GM21528 (cell line): ENCODE measurements around the gene ANKLE2.

Experiments
- ATAC-seq: cut with Tn5 transposase; IDR thresholded peaks from one replicate; pipeline ENCODE4 v1.9.1; 2021; ENCODE audit warnings: mild to moderate bottlenecking, moderate library complexity; ENCODE audit not compliant: unreplicated experiment, low FRiP score

ANKLE2 gene

GRCh38 chr12:132748319-132748718 is 13.3 kb downstream of the ANKLE2 start:
- ATAC-seq, result no peak

GRCh38 chr12:132747896-132748295 is 13.7 kb downstream of the ANKLE2 start:
- no peak for ATAC-seq

- ATAC-seq, result no peak
Observed at GRCh38 chr12:132747395-132747794, 14.2 kb downstream of the ANKLE2 start.

- ATAC-seq, result no peak
Observed at GRCh38 chr12:132746613-132747012, 15.0 kb downstream of the ANKLE2 start.

GRCh38 chr12:132743831-132744230 is 17.8 kb downstream of the ANKLE2 start:
- ATAC-seq, result no peak

- no peak for ATAC-seq
Observed at GRCh38 chr12:132741620-132742019, 20.0 kb downstream of the ANKLE2 start.

GRCh38 chr12:132740652-132741051 is 21.0 kb downstream of the ANKLE2 start:
- ATAC-seq, result no peak

GRCh38 chr12:132740313-132740646 is 21.4 kb downstream of the ANKLE2 start:
- no peak for ATAC-seq

GRCh38 chr12:132739600-132740312 is 21.9 kb downstream of the ANKLE2 start:
- no peak for ATAC-seq

GRCh38 chr12:132736913-132737312 is 24.7 kb downstream of the ANKLE2 start:
- no peak for ATAC-seq

- no peak for ATAC-seq
Observed at GRCh38 chr12:132736378-132736777, 25.3 kb downstream of the ANKLE2 start.

GRCh38 chr12:132735496-132735895 is 26.1 kb downstream of the ANKLE2 start:
- ATAC-seq, result no peak

- no peak for ATAC-seq
Observed at GRCh38 chr12:132734206-132734605, 27.4 kb downstream of the ANKLE2 start.

GRCh38 chr12:132731574-132731973 is 30.1 kb downstream of the ANKLE2 start:
- no peak for ATAC-seq

GRCh38 chr12:132730353-132730752 is 31.3 kb downstream of the ANKLE2 start:
- no peak for ATAC-seq

GRCh38 chr12:132729541-132730320 is 31.9 kb downstream of the ANKLE2 start:
- no peak for ATAC-seq

- no peak for ATAC-seq
Observed at GRCh38 chr12:132728502-132728901, 33.1 kb downstream of the ANKLE2 start.

- ATAC-seq, result no peak
Observed at GRCh38 chr12:132727091-132727794, 34.4 kb downstream of the ANKLE2 start.

GRCh38 chr12:132726386-132726785 is 35.2 kb downstream of the ANKLE2 start:
- ATAC-seq, result no peak

- no peak for ATAC-seq
Observed at GRCh38 chr12:132724506-132725241, 37.0 kb downstream of the ANKLE2 start.

- ATAC-seq, result no peak
Observed at GRCh38 chr12:132723764-132724140, 37.9 kb downstream of the ANKLE2 start.
